Mucosa of gallbladder (tissue), 1 donor: ENCODE results near the gene PTDSS2. TPM values are rescaled to one million over a fixed set of nuclear protein-coding genes. Genes with fewer than 3 reads are reported as not detected.
A peak's percentile ranks its signal among the peaks of the same experiment; 100 is the strongest.
"Not testable (repeated sequence)": the region's sequence is repeated elsewhere in the genome, so short reads cannot be mapped to it uniquely, and the experiment has no call there.

ENCODE experiments used
- DNase-seq: peaks from one replicate; pipeline ENCODE4 v3.0.0-alpha.2; 2020; ENCODE audit warnings: low spot score
- total RNA-seq: library from RNA; stranded (reverse); gene quantifications from one replicate; pipeline ENCODE4 v1.2.1, GENCODE V29; 2021
- donor health status: DM: no; HTN: no; CAD: no.

Gene PTDSS2
- total RNA-seq, 1 donor from 2014 or later: 36.6 TPM

DNA sequence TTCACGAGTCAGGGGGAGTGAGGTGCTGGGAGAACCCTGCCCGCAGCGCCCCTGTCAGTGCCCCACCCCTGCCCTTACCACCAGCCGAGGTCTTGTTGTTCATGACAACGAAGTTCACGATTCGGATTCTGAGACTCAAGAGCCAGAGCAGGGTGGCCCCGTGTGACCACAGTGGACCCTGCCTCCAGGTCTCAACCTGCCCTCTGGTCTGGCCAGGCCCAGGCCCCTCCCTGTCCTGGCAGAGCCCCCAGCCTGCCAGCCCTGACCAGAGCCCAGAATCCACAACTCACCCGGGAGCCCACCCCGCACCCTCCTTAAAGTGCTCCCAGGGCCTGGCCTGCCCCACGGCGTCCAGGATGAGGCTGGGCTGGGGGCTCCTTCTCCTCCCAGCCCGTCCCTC lies 18.2 kb upstream of the PTDSS2 start:
- no peak for DNase-seq

DNA sequence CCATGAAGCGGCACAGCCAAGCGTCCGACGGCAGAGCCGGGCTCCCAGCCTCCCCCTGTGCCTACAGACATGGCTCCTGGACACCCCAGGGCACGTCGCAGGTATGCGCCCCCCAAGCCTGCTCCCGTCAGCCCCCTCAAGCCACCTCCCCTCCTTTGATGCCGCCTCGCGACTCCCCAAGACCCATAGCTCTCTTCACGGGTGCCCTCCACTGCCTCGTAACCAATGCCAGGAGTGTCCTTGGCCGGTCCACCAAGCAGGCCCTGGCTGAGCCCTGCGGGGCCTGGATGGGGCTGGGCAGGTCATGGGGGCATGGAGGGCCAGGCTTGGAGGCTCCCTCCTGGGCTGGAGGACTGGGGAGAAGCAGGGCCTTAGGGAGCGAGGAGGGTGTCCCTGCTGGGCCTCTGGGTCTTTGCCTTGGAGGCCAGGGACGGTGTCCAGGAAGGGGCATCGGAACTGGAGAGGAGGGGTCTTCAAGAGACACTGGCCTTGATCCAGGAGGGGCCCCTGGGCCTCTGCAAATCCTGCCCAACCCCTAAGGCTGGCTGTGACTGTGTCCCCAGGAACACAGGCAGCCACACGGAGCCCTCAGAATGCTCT lies 17.5 kb upstream of the PTDSS2 start:
- DNase-seq: no peak

DNA sequence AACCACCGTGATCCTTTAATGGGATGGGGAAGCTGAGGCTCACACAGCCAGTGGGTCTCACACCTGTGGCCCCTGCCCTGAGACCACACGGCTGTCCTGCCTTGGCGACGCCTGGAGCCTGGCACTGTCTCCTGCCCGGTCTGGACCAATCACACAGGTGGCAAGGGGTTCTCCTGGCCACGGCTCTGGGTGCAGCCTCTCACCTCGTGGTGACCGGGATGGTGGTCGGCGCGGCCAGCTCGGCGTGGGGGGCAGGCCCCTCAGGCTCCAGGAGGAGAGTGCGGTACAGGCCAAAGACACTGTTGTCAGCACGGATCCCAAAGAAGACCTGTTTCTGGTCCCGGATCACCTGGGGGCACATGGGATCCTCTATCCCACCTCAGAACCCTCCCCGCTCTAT lies 17.0 kb upstream of the PTDSS2 start:
- no peak for DNase-seq

DNA sequence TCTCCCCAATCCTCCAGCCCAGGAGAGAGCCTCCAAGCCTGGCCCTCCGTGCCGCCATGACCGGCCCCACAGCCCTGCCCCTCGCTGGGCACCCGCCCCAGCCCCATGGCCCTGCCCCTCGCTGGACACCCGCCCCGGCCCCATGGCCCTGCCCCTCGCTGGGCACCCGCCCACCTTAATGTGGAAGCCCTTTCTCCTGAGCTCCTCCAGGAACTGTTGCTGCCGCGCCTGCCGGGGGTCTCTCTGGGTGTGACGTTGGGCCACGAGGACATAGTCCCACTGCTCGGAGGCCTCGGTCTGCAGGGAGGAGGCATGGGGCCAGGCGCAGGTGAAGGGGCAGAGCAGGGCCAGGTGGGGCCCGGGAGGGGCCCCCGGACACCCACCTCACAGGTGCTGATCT lies 16.4 kb upstream of the PTDSS2 start:
- DNase-seq: no peak

DNA sequence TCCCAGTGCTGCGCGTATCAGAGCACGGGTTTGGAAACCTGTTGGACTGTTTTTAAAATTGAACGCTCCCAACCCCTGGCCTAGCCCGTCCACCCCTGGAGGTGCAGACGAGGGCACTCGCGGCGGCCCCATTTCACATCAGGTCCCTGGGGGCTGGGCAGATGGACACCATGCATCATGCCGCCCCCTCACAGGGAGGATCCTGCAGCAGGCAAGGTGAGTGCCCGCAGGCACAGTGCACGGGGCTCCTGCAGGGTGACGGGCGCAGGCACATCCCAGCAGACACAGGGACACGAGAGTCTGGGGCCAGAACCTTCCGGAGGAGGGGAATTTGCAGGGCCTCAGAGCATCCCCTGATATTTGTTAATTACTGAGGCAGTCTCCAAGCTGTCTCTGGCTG lies 15.6 kb upstream of the PTDSS2 start:
- no peak for DNase-seq

DNA sequence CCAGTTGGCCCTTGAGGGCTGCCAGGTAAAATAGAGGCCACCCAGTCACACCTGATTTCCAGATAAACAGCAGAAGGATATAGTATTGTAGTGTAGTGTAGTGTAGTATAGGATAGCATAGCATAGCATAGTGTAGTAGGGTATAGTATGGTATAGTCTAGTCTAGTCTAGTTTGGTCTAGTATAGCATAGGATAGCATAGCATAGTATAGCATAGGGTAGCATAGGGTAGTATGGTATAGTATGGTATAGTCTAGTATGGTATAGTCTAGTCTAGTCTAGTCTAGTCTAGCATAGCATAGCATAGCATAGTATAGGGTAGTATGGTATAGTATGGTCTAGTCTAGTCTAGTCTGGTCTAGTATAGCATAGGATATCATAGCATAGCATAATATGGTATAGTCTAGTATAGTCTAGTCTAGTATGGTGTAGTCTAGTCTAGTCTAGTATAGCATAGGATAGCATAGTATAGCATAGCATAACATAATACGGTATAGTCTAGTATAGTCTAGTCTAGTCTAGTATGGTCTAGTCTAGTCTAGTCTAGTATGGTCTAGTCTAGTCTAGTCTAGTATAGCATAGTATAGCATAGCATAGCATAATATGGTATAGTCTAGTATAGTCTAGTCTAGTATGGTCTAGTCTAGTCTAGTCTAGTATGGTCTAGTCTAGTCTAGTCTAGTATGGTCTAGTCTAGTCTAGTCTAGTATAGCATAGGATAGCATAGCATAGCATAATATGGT lies 14.9 kb upstream of the PTDSS2 start:
- DNase-seq: not testable (repeated sequence)

DNA sequence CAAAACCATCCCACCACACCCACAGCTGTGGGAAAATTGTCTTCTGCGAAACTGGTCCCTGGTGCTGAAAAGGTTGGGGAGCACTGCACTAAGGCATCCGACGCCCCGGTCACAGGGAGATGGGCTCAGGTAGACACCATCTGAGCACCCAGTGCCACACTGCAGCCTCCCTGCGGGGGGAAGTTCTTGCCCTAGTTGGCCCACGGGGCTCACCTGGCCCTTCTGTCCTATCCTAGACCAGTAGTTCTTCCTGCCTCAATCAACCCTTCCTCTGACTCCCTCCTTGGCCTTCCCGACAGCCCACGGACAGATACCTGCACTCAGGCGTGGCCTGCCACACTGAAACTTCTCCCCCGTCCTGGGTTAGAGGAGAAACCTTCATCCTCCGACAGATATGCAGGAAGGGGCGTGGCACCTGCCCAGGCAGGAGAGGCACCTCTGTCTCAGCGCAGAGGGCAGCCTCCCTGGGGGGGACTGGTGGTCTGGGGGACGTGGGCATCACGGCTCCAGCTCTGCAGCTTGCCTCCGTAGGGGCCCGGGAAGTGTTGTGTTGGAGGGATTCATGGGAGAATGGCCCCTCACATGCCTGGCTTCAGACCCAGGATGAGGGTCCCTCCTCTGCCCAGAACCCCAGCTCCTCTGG lies 12.7 kb upstream of the PTDSS2 start:
- no peak for DNase-seq

DNA sequence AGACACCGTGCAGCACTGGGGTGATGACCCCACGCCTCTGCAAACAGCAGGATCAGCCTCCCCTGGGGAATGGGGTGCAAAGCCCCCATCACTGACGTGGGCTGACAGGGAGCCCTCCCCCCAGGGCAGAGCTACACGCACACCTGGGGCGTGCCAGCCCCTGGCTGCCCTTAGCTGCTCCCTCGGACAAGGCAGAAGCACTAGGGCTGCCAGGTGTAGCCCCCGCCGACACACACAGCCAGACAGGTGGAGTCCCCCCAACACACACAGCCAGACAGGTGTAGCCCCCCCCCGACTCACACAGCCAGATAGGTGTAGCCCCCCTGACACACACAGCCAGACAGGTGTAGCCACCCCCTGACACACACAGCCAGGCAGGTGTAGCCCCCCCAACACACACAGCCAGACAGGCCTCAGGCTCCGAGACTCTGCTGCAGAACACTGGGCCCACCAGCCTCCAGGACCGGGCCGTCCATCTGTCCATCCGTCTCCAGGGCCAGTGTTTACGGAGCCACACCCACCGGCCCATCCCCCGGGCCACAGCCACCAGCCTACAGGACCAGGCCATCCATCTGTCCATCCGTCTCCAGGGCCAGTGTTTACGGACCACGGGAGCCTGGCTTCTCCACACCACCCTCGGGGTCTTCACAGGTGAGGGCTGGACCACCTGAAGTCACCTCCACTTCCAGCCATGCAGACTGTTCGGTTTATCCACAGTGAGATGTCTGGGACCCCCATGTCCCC lies 11.8 kb upstream of the PTDSS2 start:
- DNase-seq: no peak

DNA sequence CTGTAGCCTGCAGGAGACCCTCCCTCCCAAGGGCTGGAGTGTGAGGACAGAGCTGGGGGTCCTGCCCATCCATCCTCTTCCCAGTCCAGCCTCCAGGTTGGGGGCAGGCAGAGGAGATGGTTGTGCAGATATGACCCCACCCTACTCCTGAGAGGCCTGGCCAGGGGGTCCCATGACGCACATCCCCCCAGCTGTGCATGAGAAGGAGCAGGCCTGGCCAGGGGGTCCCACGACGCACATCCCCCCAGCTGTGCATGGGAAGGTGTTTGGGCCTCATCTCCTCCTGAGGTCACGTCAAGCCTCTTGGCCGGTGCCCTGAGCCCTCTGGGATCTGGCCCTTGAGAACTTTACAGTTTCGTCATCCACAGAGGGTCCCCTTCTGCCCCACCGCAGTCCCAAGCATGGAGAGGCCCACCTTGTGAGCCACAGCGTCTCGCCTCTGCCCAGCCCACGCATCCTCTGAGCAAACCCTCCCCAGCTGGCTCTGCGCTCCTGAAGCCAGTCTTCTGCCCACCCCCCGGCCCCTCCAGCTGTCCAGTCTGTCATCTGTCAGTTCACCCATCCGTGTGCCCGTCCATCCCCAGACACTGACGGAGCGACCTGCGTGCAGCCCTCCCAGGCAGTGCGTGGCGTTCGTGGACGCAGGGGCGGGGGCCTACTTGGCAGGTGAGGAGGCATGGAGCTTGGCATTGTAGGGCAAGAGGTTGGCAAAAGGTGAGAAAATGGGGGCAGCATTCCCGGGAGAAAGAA lies 10.6 kb upstream of the PTDSS2 start:
- DNase-seq: no peak

DNA sequence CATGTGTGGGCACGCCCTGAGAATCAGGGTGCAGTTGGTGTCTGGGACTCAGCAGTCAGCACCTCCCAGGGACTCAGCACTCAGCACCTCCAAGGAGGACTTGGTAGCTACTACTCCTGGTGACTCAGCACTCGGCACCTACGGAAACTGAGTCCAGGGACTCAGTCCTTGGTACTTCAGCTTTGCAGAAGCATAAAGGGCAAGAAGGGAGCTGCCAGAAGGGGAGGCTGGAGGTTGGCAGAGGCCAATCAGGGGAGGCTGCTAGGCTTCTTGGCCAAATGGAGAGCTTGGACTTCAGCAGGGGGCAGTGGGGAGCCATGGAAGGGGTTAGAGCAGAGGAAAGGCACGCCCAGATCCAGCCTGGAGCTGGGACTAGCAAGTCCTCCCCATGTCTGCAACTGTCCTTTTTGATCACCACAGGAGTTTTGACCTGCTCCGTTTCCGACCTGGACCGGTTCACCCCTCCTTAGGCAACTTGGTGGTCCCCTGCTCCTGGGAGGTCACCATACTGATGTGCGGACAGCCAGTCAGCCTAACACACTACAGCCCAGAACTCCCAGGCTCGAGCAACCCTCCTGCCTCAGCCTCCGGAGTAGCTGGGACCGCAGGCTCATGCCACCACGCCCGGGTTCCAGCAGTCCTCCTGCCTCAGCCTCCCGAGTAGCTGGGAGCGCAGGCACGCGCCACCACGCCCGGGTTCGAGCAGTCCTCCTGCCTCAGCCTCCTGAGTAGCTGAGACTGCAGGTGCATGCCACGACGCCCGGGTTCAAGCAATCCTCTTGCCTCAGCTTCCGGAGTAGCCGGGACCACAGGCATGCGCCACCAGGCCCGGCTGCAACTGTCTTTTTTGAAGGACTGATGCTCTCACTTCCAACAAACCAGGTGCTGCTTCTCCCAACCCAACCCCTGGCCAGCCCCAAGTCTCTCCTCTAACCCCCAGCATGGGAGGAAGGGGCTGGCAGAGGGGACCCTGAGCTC lies 9.7 kb upstream of the PTDSS2 start:
- no peak for DNase-seq

DNA sequence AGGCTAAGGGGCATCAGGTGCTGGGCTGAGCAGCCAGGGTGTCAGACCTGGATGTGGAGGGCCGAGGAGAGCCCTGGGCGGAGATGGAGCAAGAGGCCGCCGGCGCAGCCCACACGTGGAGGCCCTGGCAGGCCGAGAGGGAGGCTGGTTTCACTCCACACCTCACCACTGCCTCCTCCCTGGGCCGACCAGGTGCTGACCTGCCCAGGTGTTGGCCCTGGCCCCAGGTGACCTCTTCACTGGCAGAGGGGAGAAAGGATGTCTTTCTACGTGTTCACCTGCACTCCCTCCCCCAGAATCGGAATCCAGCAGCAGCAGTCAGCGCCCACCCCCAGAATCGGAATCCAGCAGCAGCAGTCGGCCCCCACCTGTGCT lies 9.0 kb upstream of the PTDSS2 start:
- DNase-seq: no peak

DNA sequence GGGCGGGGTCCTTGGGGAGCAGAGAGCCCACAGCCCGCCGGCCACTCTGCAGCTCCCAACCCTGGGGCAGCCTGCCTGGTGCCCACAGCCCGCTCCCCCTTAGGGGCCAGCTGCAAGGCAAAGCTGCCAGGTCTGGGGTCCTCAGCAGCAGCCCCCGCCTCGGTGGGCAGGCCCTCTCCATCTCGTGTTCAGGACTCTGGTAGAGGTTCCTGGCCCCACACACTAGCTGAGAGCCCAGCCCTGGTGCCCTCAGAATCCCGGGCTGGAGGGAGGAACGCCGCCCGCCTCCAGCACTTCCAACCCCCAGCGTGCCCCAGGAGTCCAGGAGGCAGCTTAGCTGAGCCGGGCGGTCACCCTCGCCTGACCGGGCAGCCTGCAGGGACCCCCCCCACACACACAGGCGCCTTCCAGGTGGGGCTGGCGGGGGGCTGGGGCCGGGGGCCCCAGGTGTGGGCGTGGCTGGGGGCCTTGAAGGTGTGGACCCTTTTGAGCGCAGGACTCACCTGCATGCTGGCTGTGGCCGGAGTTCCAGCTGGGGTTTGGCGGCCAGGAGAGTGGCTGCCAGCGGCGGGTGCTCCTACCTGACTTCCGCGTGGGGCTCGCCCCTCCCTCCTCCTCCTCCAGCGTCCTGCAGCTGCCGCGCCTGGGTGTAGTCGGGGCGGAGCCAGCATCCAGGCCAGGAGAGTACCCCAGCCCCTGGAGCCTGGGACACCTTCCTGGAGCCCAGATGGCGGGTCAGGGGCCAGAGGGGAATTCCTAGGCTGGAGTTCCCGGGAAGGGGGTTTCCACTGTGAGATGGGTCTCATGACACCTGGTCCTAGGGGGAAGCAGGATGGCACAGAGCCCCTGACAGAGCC lies 8.4 kb upstream of the PTDSS2 start, which contains the start of gene ANO9:
Gene ANO9 (minus strand): TSS at position 594 of the 857 bp plus-strand sequence. CDS start 85 bp downstream, at position 509.
- DNase-seq: peak; percentile 44

DNA sequence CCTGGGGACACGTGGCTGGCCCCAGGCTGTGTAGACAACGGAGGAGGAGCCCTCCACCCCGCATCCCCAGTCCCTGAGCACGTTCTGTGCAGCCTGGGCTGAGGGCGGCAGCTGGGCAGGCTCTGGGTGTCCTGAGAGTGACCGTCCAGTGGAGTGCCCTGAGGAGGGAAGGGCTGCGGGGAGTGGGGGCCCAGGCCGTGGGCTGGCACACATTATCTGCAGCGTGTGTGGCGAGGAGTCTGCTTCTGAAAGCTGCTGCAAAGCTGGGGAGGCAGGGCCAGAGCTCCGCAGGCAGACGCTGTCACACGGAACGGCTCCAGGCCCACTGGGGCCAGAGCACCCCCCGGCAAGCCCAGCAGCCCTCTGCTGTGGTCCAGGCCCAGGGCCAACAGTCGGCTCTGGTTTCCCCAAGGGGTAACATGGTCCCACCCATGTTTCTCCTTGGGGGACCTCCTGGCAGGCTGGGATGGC lies 7.4 kb upstream of the PTDSS2 start:
- DNase-seq: no peak

DNA sequence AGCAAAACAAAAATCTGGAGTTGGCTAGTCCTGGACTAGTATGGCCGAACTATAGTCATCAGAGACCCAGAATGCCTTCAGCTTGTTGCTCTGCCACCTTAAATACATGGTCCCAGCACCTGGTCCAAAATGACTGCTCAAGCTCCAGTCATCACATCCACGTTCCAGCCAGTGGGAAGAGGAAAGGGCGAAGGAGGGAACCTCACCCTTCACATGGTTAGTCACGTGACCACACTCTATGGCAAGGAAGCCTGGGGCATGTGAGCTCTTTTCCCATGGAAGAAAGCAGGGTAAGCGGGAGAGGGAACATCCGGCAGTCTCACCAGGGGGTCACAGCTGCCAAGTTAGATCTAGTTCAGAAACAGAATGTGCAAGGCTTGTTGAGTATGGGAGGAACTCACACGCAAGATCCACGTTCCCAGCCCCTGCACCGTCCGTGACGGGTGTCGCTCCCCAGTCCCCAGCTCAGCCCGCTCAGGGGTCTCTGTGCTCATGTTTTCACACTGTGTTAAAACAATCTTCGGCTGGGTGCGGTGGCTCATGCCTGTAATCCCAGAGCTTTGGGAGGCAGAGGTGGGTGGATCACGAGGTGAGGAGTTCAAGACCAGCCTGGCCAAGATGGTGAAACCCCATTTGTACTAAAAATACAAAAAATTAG lies 6.4 kb upstream of the PTDSS2 start:
- DNase-seq: no peak

DNA sequence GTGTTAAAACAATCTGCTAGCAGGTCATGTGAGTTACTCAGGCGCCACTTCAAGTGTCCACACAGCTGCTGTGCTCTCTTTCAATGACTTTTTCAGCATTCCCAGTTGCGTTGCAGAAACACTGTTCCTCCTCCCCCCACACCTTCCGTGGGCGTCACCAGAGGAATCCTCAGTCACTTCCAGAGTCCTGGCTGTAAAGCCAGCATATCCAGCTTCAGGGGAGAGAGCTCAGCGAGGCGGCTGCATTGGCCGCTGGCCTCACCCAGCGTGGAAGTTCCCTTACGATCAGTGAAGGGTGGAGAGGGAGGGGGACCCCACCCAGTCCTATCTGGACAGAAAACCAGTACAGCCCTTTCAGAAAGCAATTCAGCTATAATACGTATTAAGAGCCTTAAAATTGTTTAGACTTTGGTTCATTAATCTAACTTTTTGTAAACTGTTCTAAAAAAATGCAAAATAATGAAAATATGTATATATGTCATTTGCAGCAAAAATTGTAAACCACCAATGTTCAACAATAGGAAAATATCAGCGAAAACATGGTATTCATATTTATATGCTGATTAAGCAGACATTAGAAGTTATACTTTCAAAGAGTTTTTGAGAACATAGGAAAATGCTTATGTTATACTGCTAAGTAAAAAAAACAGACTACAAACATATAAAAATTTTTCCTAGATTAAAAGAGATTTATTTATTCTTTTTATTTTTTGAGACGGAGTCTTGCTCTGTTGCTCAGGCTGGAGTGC lies 5.5 kb upstream of the PTDSS2 start:
- no peak for DNase-seq

DNA sequence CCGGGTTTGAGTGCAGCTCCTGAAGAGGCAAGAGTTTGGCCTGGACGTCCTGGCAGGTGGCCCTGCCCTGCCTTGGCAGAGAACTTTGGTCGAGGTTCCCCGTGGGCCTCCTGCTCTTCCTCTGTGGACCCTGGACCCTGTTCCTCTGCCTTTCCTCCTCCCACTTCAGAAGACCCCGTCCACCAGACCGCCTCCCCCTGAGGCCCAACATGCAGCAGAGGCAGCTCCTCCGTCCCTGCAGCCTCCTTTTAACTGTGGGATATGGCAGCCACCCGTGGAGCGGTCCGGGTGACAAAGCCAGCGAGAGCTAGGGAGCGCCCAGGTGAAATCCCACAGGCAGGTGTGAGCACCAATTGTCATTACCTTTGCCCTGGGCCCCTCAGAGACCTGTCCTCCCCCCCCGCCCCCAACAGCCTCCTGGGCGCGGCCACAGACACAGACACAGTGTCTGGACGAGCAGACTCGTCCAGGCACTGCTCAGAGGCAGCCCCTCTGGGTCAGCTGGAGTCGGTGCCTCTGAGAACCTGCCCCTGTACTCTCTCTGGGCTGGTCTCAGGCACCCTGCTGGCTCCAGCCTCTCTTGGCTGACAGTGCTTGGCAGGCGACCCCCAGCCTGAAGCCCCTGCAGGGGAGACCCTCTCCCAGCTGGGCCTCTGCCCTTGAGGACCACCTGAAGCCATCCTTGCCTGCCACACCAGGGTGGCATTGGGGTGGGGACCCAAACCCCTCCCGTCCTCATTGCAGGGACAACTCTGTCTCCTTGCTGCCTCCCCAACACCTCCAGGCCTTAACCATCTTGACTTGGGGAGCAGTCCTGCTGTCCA lies 4.1 kb upstream of the PTDSS2 start:
- no peak for DNase-seq

DNA sequence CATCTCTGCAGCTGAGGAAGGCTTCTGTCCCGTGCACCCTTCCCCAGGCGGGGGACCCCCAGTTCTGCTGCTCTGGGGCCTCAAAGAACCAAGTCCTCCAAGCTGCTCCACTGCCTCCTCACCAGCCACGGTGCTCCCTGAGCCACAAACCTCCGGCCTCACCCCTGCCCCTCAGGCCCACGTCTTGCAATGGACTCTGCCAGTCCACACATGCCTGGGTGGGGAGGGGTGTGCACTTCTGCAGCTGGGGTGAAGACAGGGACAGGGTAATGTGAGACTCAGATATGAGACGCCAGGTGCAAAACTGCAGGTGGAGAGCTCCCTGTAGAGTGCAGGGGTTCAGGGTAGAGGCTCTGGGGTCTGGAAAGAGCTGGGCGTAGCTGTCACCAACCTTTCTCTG lies 3.2 kb upstream of the PTDSS2 start:
- DNase-seq: no peak
